Activated T-cell treated with anti-CD3 and anti-CD28 coated beads, Interleukin-2, amount 50 U/mL, for 72 hours (primary cell): Measurements from ENCODE around the gene PPEF2. TPM values are rescaled to one million over a fixed set of nuclear protein-coding genes. Genes with fewer than 3 reads are reported as not detected.
"Not testable (repeated sequence)": the region's sequence is repeated elsewhere in the genome, so short reads cannot be mapped to it uniquely, and the experiment has no call there.

Experiments used
- ATAC-seq, 2 donors: fragments of 150-1000 bp; cut with Tn5 transposase; replicated peaks in 1 of 2; 2 replicates each; pipeline ENCODE4 v1.10.0; 2021; ENCODE audit warnings: moderate library complexity in 2 of 2, mild to moderate bottlenecking in 1 of 2
- DNase-seq, 2 donors: peaks; one replicate each; pipeline ENCODE4 v3.0.0; 2021 to 2022; ENCODE audit warnings: mixed read lengths in 1 of 2
- H3K27ac Mint-ChIP-seq: one replicate; pipeline ENCODE4 v1.8.0; 2022; ENCODE audit warnings: mild to moderate bottlenecking, moderate library complexity, mixed read lengths
- H3K27me3 Mint-ChIP-seq: one replicate; pipeline ENCODE4 v1.8.0; 2022; ENCODE audit warnings: low read depth, mixed read lengths
- H3K36me3 Mint-ChIP-seq, 2 donors: one replicate each; pipeline ENCODE4 v1.8.0; 2022; ENCODE audit warnings: mixed read lengths in 2 of 2, mild to moderate bottlenecking in 1 of 2; ENCODE audit not compliant: insufficient read depth in 2 of 2
- H3K4me1 Mint-ChIP-seq: one replicate; pipeline ENCODE4 v1.8.0; 2022; ENCODE audit warnings: low read depth, mixed read lengths
- H3K4me3 Mint-ChIP-seq, 2 donors: one replicate each; pipeline ENCODE4 v1.8.0; 2022; ENCODE audit warnings: mild to moderate bottlenecking in 2 of 2, mixed read lengths in 2 of 2, moderate library complexity in 2 of 2
- H3K9me3 Mint-ChIP-seq, 2 donors: one replicate each; pipeline ENCODE4 v1.8.0; 2022; ENCODE audit warnings: mixed read lengths in 2 of 2
- total RNA-seq, 2 donors: library from RNA; stranded (reverse); gene quantifications; one replicate each; pipeline ENCODE4 v1.2.3, GENCODE V29; 2022

The PPEF2 gene
- total RNA-seq, 2 donors from 2014 or later = not detected

- Mint-ChIP-seq H3K4me1 (no peaks in the 10 kb centered on the region), H3K9me3 (no peaks in the 10 kb centered on the region), H3K27ac (no peak overlapping the region), H3K36me3 (no peaks in the 10 kb centered on the region), H3K4me3 (no peak overlapping the region), H3K27me3 (peaks cover 8% of the 10 kb centered on the region)
- DNase-seq (no peak), ATAC-seq (no peak)
Measured at GRCh38 chr4:75889537-75890199, 12.6 kb downstream of the PPEF2 start.

DNA sequence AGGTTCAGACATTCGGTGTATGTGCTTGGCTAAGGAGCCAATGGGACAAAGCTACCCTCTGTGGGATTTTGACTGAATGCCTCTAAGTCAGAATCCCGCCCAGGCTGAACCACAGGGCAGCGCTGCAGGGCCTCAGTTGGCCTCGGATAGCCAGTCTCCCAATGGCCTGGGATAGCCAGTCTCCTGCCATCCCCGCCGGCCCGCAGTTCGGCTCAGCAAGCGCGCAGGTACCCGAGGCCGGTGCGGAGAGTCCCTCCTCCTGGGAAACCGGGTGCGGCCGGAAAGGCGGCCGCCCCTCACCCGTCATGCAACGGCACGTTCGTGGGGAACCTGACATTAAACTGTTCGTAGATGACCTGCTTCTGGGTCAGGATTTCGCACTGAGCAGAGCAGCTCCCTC is 16.1 kb downstream of the PPEF2 start:
- H3K9me3 Mint-ChIP-seq = no peaks in the 10 kb centered on the region
- no peak overlapping the region for H3K27ac Mint-ChIP-seq
- no peaks in the 10 kb centered on the region for H3K4me1 Mint-ChIP-seq
- no peak for ATAC-seq
- H3K36me3 Mint-ChIP-seq = no peaks in the 10 kb centered on the region
- peaks cover 8% of the 10 kb centered on the region for H3K27me3 Mint-ChIP-seq
- no peak for DNase-seq
- no peak overlapping the region for H3K4me3 Mint-ChIP-seq

- Mint-ChIP-seq H3K36me3 (no peaks in the 10 kb centered on the region), H3K9me3 (no peaks in the 10 kb centered on the region), H3K4me3 (no peak overlapping the region), H3K27ac (no peak overlapping the region), H3K27me3 (no peaks in the 10 kb centered on the region), H3K4me1 (no peaks in the 10 kb centered on the region)
- peak in 1 of 2 donors; percentile 56 for ATAC-seq
- DNase-seq = no peak
Measured at GRCh38 chr4:75881476-75881875, 20.8 kb downstream of the PPEF2 start.

DNA sequence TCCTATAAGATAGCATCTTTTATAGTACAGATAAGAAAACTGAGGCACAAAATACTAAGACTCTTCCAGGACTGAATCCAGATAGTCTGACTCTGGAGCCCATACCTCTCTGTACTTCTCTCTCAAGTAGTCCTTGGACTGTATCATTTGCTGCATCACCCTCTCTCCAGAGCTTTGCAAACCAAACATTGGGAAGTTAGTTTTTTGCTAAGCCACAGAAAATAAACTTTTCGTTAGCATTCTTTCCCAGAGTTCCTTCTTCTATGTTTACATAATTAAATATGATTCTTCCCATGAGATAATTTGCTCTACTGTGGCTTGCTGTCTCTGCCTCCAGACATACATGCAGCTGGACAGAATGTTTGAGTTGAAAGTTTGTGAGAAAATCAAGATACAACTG is 22.0 kb downstream of the PPEF2 start:
- no peak for DNase-seq
- Mint-ChIP-seq H3K9me3 (no peaks in the 10 kb centered on the region), H3K4me3 (no peak overlapping the region), H3K27me3 (no peaks in the 10 kb centered on the region), H3K27ac (no peak overlapping the region), H3K4me1 (no peaks in the 10 kb centered on the region), H3K36me3 (no peaks in the 10 kb centered on the region)
- no peak for ATAC-seq

DNA sequence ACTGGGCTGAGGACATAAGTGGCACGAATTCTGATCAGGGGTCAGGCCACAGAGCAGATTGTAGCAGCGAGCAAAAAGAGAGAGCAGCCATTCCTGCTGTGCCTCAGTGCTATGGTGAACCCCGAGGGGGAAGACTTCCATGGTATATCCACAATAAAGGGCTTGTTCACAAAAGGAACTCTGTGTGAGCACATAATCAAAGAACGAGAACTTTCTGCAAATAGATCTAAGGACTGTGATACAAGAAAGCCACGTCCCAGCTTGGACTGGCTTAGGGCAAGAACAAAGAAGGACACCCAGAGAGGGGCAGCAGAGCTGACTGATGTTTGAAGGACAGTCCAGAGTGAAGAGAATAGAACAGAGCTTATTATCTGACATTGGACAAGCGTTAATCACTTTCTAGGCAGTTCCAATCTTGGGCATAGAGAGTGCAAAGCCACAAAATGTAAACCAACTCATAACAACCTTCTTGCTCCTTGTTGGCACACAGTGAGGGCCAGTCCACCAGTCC is 24.0 kb downstream of the PPEF2 start:
- H3K27ac Mint-ChIP-seq = no peak overlapping the region
- no peaks in the 10 kb centered on the region for H3K27me3 Mint-ChIP-seq
- H3K9me3 Mint-ChIP-seq = no peaks in the 10 kb centered on the region
- DNase-seq = no peak
- no peaks in the 10 kb centered on the region for H3K36me3 Mint-ChIP-seq
- H3K4me1 Mint-ChIP-seq = no peaks in the 10 kb centered on the region
- no peak overlapping the region for H3K4me3 Mint-ChIP-seq
- ATAC-seq = no peak

GRCh38 chr4:75876218-75876617 is 26.0 kb downstream of the PPEF2 start:
- DNase-seq = no peak

DNA sequence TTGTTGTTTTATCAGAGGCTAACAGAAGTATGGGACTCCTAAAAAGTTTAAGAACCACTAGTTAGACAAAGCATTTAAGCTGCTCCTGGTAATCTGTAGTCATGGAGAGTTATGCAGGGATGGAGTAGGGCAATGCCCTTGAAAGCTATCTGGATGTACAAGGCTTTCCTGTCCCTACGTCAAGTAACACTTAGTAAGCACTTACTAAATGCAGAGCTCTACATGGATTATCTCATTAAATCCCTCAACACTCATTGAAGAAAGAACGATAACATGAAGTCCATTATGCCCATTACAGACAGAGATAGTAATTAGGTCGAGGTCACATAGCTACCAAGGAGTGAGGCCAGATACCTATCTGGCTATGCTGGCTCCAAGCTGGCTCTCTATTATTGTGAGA is 33.2 kb downstream of the PPEF2 start:
- no peak for ATAC-seq
- Mint-ChIP-seq H3K27me3 (no peaks in the 10 kb centered on the region), H3K4me3 (no peak overlapping the region), H3K9me3 (no peaks in the 10 kb centered on the region), H3K36me3 (no peaks in the 10 kb centered on the region), H3K27ac (no peak overlapping the region), H3K4me1 (no peaks in the 10 kb centered on the region)
- no peak for DNase-seq

More at GRCh38 chr4:75876218-75876617, 26.0 kb downstream of the PPEF2 start:
- H3K9me3 Mint-ChIP-seq = no peaks in the 10 kb centered on the region
- H3K4me1 Mint-ChIP-seq = no peaks in the 10 kb centered on the region
- no peaks in the 10 kb centered on the region for H3K27me3 Mint-ChIP-seq
- no peaks in the 10 kb centered on the region for H3K36me3 Mint-ChIP-seq
- no peak overlapping the region for H3K4me3 Mint-ChIP-seq
- H3K27ac Mint-ChIP-seq = no peak overlapping the region
- ATAC-seq = no peak

DNA sequence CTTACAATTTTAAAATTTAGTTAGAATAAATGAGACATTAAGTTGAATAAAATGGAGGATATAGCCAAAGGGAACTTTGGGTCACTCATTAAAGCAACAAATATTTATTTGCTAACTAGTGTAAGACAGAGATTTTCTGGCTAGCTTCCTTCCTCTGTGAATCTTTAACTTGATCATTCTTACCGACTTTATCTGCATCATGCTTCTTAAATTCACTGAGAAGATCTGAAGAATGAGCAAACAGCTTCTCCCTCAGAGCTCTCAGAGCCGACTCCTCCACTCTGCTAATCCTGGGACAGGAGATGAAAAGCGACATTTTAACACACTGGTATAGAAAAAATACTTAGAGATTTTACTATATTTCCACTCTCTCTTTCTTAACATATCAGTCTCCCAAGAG is 35.1 kb downstream of the PPEF2 start:
- Mint-ChIP-seq H3K4me3 (no peak overlapping the region), H3K27me3 (no peaks in the 10 kb centered on the region), H3K36me3 (no peaks in the 10 kb centered on the region), H3K27ac (no peak overlapping the region), H3K4me1 (no peaks in the 10 kb centered on the region), H3K9me3 (no peaks in the 10 kb centered on the region)
- DNase-seq (no peak), ATAC-seq (no peak)

GRCh38 chr4:75860606-75861005 is 41.6 kb downstream of the PPEF2 start:
- Mint-ChIP-seq H3K36me3 (no peaks in the 10 kb centered on the region), H3K27ac (no peak overlapping the region), H3K27me3 (no peaks in the 10 kb centered on the region), H3K4me3 (no peak overlapping the region), H3K4me1 (no peaks in the 10 kb centered on the region), H3K9me3 (no peaks in the 10 kb centered on the region)
- DNase-seq = no peak
- no peak for ATAC-seq

DNA sequence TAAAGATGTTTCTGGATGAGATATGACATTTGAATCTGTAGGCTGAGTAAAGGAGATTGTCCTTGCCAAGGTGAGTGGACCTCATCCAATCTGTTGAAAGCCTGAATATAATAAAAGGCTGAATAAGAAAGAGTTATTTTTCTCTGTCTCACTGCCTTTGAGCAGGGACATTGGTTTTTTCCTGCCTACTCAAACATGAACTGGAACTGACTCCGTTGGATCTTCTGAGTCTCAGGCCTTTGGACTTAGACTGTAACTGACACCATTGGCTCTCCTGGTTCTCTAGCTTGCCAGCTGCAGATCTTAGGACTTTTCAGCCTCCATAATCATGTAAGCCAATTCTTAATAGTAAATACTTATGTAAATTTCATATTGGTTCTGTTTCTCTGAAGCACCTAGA is 43.5 kb downstream of the PPEF2 start:
- Mint-ChIP-seq H3K4me3 (no peak overlapping the region), H3K36me3 (no peaks in the 10 kb centered on the region), H3K27me3 (peaks cover 5% of the 10 kb centered on the region), H3K27ac (no peak overlapping the region), H3K4me1 (no peaks in the 10 kb centered on the region), H3K9me3 (no peaks in the 10 kb centered on the region)
- no peak for DNase-seq
- ATAC-seq = no peak

DNA sequence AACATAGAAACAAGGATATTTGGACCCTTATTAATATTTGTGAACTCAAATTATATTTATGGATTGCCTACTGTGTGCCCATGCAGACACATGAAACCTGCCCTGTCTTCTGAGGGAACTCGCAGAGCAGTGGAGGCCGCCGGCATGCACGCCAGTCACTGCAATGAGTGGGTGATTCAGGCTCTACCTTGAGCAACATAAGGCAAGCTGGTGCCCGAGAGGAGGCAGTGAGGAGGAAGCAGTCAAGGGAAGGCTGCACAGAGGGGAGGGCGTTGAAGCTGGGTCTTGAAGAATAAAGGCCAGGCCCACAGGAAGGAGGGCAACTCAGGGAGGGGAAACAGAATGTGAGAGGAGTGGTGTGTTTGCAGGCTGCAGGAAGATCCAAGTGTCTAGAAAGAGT is 52.8 kb downstream of the PPEF2 start:
- H3K4me3 Mint-ChIP-seq = peak overlapping the region in 1 of 2 donors; percentile 50
- peaks cover 16% of the 10 kb centered on the region for H3K4me1 Mint-ChIP-seq
- H3K27ac Mint-ChIP-seq = no peak overlapping the region

DNA sequence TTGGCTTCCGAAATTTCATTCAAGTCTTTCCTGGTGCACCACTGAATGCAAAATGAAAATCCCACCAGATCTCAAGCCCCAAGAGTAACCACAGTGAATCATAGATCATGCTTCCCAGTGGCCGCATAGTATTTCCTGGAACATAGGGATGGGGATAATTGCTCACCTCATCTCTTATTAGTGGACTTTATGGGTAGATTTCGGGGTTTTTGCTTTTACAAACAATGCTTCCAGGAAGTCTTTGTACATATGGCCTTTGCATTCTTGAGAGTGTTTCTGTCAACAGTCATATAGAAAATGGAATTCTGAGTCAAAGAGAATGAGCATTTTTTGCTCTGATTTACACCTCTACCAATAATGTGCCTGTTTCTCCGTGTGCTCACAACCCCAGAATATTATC is 53.4 kb downstream of the PPEF2 start:
- ATAC-seq (peak; percentile 64 to 78), DNase-seq (peak in 1 of 2 donors; percentile 15)
- Mint-ChIP-seq H3K27ac (no peak overlapping the region), H3K27me3 (peaks cover 21% of the 10 kb centered on the region), H3K4me1 (peaks cover 16% of the 10 kb centered on the region), H3K4me3 (peak overlapping the region in 1 of 2 donors; percentile 50), H3K36me3 (no peaks in the 10 kb centered on the region), H3K9me3 (no peaks in the 10 kb centered on the region)

More for the DNA sequence above, 52.8 kb downstream of the PPEF2 start:
- ATAC-seq = peak in 1 of 2 donors; percentile 25
- no peak for DNase-seq
- Mint-ChIP-seq H3K27me3 (peaks cover 24% of the 10 kb centered on the region), H3K9me3 (no peaks in the 10 kb centered on the region), H3K36me3 (no peaks in the 10 kb centered on the region)

- not testable (repeated sequence) for H3K9me3 Mint-ChIP-seq, H3K36me3 Mint-ChIP-seq
- H3K4me1 Mint-ChIP-seq = peaks cover 16% of the 10 kb centered on the region
- DNase-seq (peak; percentile 12 to 37), ATAC-seq (peak; percentile 78 to 82)
- peak overlapping the region in 1 of 2 donors; percentile 5 for H3K4me3 Mint-ChIP-seq
- H3K27me3 Mint-ChIP-seq = peaks cover 15% of the 10 kb centered on the region
- peak overlapping the region; percentile 25 for H3K27ac Mint-ChIP-seq
Measured at GRCh38 chr4:75848171-75848760, 54.0 kb downstream of the PPEF2 start.

GRCh38 chr4:75845992-75846391 is 56.3 kb downstream of the PPEF2 start:
- Mint-ChIP-seq H3K27ac (no peak overlapping the region), H3K4me3 (no peak overlapping the region), H3K36me3 (no peaks in the 10 kb centered on the region), H3K4me1 (peaks cover 16% of the 10 kb centered on the region), H3K9me3 (no peaks in the 10 kb centered on the region), H3K27me3 (peaks cover 4% of the 10 kb centered on the region)
- ATAC-seq = no peak
- DNase-seq = no peak
